Measurements from ENCODE around the gene DDX19B. TPM values are rescaled to one million over a fixed set of nuclear protein-coding genes. Genes with fewer than 3 reads are reported as not detected.

DDX19B gene
- polyA plus RNA-seq, 1 donor (not counting 4 experiments of a cell fraction or from before 2014, with no cell fraction given) = 24.6 TPM

DNA sequence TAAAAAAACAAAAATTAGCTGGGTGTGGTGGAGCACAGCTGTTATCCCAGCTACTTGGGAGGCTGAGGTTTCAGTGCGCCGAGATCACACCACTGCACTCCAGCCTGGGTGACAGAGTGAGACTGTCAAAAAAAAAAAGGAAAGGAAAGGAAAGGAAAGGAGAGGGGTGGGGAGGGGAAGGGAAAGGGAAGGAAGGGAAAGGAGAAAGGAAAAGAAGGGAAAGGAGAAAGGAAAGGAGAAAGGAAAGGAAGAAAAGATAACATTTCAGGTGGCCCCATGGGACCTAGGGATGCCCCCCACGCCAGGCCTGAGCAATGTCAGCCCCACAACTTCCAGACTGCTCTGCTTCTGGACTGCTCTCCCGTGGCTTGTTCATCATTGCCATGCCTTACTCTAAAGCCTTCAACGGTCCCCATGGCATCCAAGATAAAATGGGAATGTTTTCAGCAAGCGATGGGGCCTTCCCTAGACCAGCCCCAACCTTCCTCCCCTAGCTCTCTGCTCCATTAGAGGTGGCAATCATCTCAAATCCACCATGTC, 84.5 kb downstream of the DDX19B start:
- Histone ChIP-seq H3K4me3 (ENCODE audit: control insufficient read depth in 2 of 3, extremely low read depth in 1 of 3, insufficient read depth in 2 of 3, low read depth in 1 of 3, low read length in 3 of 3) (no peak overlapping the region), H3K9me3 (ENCODE audit: control insufficient read depth, low read depth, low read length) (no peaks in the 10 kb centered on the region), H2AFZ (ENCODE audit: control insufficient read depth, low read length) (no peak overlapping the region), H3K79me2 (ENCODE audit: control insufficient read depth, insufficient read depth, low read length) (peaks cover 12% of the 10 kb centered on the region), H3K9me1 (ENCODE audit: control insufficient read depth, extremely low read depth, insufficient read depth, low read length) (no peaks in the 10 kb centered on the region), H3K4me2 (ENCODE audit: control insufficient read depth, extremely low read depth, insufficient read depth, low read depth, low read length) (no peak overlapping the region), H3K27me3 (ENCODE audit: control insufficient read depth, extremely low read depth, insufficient read depth, low read length) (no peaks in the 10 kb centered on the region), H3K4me1 (ENCODE audit: control insufficient read depth, extremely low read depth, insufficient read depth, low read length) (peaks cover 10% of the 10 kb centered on the region), H3K27ac (ENCODE audit: control insufficient read depth, insufficient read depth, low read length) (no peak overlapping the region), H3K36me3 (ENCODE audit: control insufficient read depth in 2 of 2, extremely low read depth in 1 of 2, insufficient read depth in 2 of 2, low read length in 2 of 2) (peaks cover 4 to 5% of the 10 kb centered on the region in 2 experiments), H3K9ac (ENCODE audit: control insufficient read depth, extremely low read depth, insufficient read depth, low read length) (no peak overlapping the region), H4K20me1 (ENCODE audit: control insufficient read depth, extremely low read depth, insufficient read depth, low read length) (no peaks in the 10 kb centered on the region)
- FAIRE-seq = no peak
- TF ChIP-seq EZH2 (IDR thresholded peaks at IDR 0.05; ENCODE audit: low read length) = no peak
- TF ChIP-seq, protein P1, sequence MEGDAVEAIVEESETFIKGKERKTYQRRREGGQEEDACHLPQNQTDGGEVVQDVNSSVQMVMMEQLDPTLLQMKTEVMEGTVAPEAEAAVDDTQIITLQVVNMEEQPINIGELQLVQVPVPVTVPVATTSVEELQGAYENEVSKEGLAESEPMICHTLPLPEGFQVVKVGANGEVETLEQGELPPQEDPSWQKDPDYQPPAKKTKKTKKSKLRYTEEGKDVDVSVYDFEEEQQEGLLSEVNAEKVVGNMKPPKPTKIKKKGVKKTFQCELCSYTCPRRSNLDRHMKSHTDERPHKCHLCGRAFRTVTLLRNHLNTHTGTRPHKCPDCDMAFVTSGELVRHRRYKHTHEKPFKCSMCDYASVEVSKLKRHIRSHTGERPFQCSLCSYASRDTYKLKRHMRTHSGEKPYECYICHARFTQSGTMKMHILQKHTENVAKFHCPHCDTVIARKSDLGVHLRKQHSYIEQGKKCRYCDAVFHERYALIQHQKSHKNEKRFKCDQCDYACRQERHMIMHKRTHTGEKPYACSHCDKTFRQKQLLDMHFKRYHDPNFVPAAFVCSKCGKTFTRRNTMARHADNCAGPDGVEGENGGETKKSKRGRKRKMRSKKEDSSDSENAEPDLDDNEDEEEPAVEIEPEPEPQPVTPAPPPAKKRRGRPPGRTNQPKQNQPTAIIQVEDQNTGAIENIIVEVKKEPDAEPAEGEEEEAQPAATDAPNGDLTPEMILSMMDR (optimal IDR thresholded peaks at IDR 0.05 in 1 of 3, IDR thresholded peaks at IDR 0.05 in 1 of 3, conservative IDR thresholded peaks at IDR 0.05 in 1 of 3; ENCODE audit: extremely low read depth in 1 of 3, insufficient read depth in 2 of 3, low read length in 3 of 3) = no peak
- no peak for DNase-seq (ENCODE audit: low read depth, low spot score)
- dilution Hi-C loops (cut with MboI; ENCODE audit: extremely low pct_ligation_motif_present, low sequenced_read_pairs) = no loop called here

Small RNA genes lying within 50 kb of the gene (small RNA-seq; reads per million reads assigned to genes)
- 0 reads per million in 3 experiments for gene RN7SL279P (ENCODE audit: insufficient read length in 3 of 3, low read depth in 3 of 3, low replicate concordance in 1 of 3)

Other genes with a start within 250 kb of the DDX19B start
- gene PDPR, start 184.9 kb upstream of the DDX19B start, polyA plus RNA-seq = 17.4 to 23.1 TPM (median 19.8 TPM) in 3 replicates
- not detected in 3 replicates for gene CLEC18C, start 125.4 kb upstream of the DDX19B start, polyA plus RNA-seq
- 5.9 to 9.6 TPM (median 7.5 TPM) in 3 replicates for gene EXOSC6, start 47.2 kb upstream of the DDX19B start, polyA plus RNA-seq
- gene AARS1, start 9.7 kb upstream of the DDX19B start, polyA plus RNA-seq = 78.3 to 99.2 TPM (median 83.7 TPM) in 3 replicates
- gene DDX19A, start 47.7 kb downstream of the DDX19B start, polyA plus RNA-seq = 37.6 to 49.4 TPM (median 39.6 TPM) in 3 replicates
- 4.0 to 6.0 TPM (median 4.1 TPM) in 3 replicates for gene ST3GAL2, start 139.9 kb downstream of the DDX19B start, polyA plus RNA-seq
- 5.5 to 10.7 TPM (median 6.5 TPM) in 3 replicates for gene FCSK, start 155.4 kb downstream of the DDX19B start, polyA plus RNA-seq
- 36.8 to 38.9 TPM (median 38.4 TPM) in 3 replicates for gene COG4, start 224.4 kb downstream of the DDX19B start, polyA plus RNA-seq
- gene SF3B3, start 224.6 kb downstream of the DDX19B start, polyA plus RNA-seq = 88.0 to 142 TPM (median 92.6 TPM) in 3 replicates